Panc1 (cell line): ENCODE data around the gene IGSF9. TPM values are rescaled to one million over a fixed set of nuclear protein-coding genes. Genes with fewer than 3 reads are reported as not detected.

ENCODE experiments used
- ATAC-seq: fragments of 200-7000 bp; cut with Tn5 transposase; 2 replicates; pipeline ENCODE4 v1.9.1; 2020; ENCODE audit warnings: mild to moderate bottlenecking, moderate library complexity
- BruUV-seq: library from RNA; stranded (reverse); fragments of 400-500 nt; replicated peaks from 2 replicates; lab custom pipeline; 2021; lab: Mats Ljungman, UMichigan
- CTCF ChIA-PET: fragments of 300-600 bp; sonication (Branson Sonifier 250); formaldehyde crosslinking; loops from one replicate; lab custom pipeline; 2022; ENCODE audit warnings: antibody characterized with exemption; lab: Charles Lee
- POLR2A ChIA-PET: fragments of 300-600 bp; sonication (Branson Sonifier 250); formaldehyde crosslinking; loops from one replicate; lab custom pipeline; 2022; ENCODE audit warnings: antibody characterized with exemption; lab: Charles Lee
- DNase-seq: peaks from one replicate; pipeline ENCODE4 v3.0.0-alpha.2; 2010; ENCODE audit warnings: low read depth, low spot score
- H3K27ac ChIP-seq: 2 replicates; pipeline ENCODE4 v1.5.1; 2011; ENCODE audit warnings: mild to moderate bottlenecking, low read length, inconsistent platforms
- H3K27me3 ChIP-seq: fragments of 200-500 bp; sonication (Bioruptor generic); 2 replicates; pipeline ENCODE4 v1.6.0; 2014; ENCODE audit warnings: low read length, inconsistent platforms; ENCODE audit not compliant: control insufficient read depth, insufficient read depth
- H3K36me3 ChIP-seq: fragments of 200-500 bp; sonication (Bioruptor generic); 2 replicates; pipeline ENCODE4 v1.5.1; 2014; ENCODE audit warnings: inconsistent platforms, mild to moderate bottlenecking, low read length, moderate library complexity; ENCODE audit not compliant: control insufficient read depth, insufficient read depth
- H3K4me1 ChIP-seq: 2 replicates; pipeline ENCODE4 v1.5.1; 2011; ENCODE audit warnings: inconsistent platforms, mild to moderate bottlenecking, low read length, moderate library complexity; ENCODE audit not compliant: control insufficient read depth, insufficient read depth
- H3K4me3 ChIP-seq, 2 experiments: 2 replicates each; pipeline ENCODE4 v1.5.1; 2011 to 2012; ENCODE audit warnings: low read depth in 2 of 2, low read length in 2 of 2, mild to moderate bottlenecking in 2 of 2, inconsistent platforms in 1 of 2, moderate library complexity in 1 of 2
- H3K9me3 ChIP-seq: fragments of 200-500 bp; sonication (Bioruptor generic); 2 replicates; pipeline ENCODE4 v1.5.1; 2014; ENCODE audit warnings: low read depth, mild to moderate bottlenecking, inconsistent platforms, low read length, moderate library complexity; ENCODE audit not compliant: control insufficient read depth, insufficient read depth
- POLR2AphosphoS5 ChIP-seq: IDR thresholded peaks from 2 replicates; pipeline ENCODE4 v1.6.1; 2012; ENCODE audit warnings: mild to moderate bottlenecking, low read depth, low read length, moderate library complexity
- SIN3A ChIP-seq: IDR thresholded peaks from 2 replicates; pipeline ENCODE4 v1.6.1; 2012; ENCODE audit warnings: low read depth, mild to moderate bottlenecking, low read length, moderate library complexity, borderline replicate concordance; ENCODE audit not compliant: insufficient read depth
- TCF7L2 ChIP-seq: IDR thresholded peaks from 2 replicates; pipeline ENCODE4 v1.6.1; 2011; ENCODE audit warnings: mild to moderate bottlenecking, low read depth, low read length, inconsistent platforms
- in situ Hi-C: cut with HindIII; loops from 2 replicates; pipeline ENCODE4 v1.10.0; 2016; ENCODE audit warnings: low sequenced_read_pairs, low pct_unique_long_range_greater_than_20kb
- intact Hi-C: fragments of 100-400 bp; cut with micrococcal nuclease; formaldehyde crosslinking; loops from one replicate; pipeline ENCODE4 v1.10.0; 2022; ENCODE audit not compliant: unreplicated experiment
- total RNA-seq: library from RNA; stranded (reverse); gene quantifications from one replicate; pipeline ENCODE4 v1.2.1, GENCODE V29; 2021; ENCODE audit not compliant: unreplicated experiment
- TF ChIP-seq, protein P1 (sequence below): fragments of 450-650 bp; IDR thresholded peaks from 2 replicates; pipeline ENCODE4 v1.5.1; 2017; ENCODE audit warnings: mild to moderate bottlenecking
- TF ChIP-seq, protein P2 (sequence below), 2 experiments: IDR thresholded peaks; 2 replicates each; pipeline ENCODE4 v1.6.1; 2011 to 2012; ENCODE audit warnings: low read depth in 2 of 2, control low read depth in 1 of 2, low read length in 1 of 2, mild to moderate bottlenecking in 1 of 2, moderate library complexity in 1 of 2; ENCODE audit not compliant: insufficient read depth in 1 of 2

The IGSF9 gene
- total RNA-seq, 1 experiment from 2014 or later: 0.51 TPM

DNA sequence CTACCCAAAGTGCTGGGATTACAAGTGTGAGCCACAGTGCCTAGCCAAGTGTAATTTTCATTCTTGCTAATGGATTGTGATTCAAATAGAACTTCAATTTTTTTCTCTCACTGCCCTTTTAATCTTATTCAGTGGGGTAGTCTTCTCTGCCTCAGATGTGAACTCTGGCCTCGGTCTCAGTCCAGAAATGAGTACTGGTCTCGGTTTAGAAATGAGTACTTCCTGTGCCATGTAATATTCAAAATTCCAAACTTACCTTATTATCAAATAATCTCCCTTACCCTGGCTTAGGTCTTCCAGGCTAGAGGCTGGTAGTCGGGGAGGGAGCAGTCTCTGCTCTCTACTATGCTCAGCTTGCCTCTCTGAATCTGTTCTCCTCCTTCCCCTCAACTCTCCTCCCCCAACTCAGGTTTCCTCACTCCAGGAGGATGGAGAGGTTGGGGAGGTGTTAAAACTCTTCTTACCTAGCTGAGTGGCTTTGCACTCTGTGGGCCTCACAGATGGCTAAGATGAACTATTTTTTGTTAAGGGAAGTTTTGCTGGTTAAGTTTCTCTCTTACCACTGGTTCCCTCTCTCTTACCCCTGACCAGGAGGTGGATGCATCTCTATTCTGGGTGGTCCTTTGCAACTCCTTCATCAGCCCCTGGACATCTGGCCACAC lies 13.4 kb upstream of the IGSF9 start:
- Histone ChIP-seq H3K36me3 (no peaks in the 10 kb centered on the region), H3K27ac (no peak overlapping the region), H3K27me3 (peaks cover 9% of the 10 kb centered on the region), H3K4me1 (no peaks in the 10 kb centered on the region), H3K9me3 (no peaks in the 10 kb centered on the region), H3K4me3 (no peak overlapping the region)
- in situ Hi-C loops (no loop called here), intact Hi-C loops (no loop called here)
- TF ChIP-seq POLR2AphosphoS5: no peak
- no peak for TF ChIP-seq SIN3A
- TF ChIP-seq TCF7L2: no peak
- TF ChIP-seq, protein P1, sequence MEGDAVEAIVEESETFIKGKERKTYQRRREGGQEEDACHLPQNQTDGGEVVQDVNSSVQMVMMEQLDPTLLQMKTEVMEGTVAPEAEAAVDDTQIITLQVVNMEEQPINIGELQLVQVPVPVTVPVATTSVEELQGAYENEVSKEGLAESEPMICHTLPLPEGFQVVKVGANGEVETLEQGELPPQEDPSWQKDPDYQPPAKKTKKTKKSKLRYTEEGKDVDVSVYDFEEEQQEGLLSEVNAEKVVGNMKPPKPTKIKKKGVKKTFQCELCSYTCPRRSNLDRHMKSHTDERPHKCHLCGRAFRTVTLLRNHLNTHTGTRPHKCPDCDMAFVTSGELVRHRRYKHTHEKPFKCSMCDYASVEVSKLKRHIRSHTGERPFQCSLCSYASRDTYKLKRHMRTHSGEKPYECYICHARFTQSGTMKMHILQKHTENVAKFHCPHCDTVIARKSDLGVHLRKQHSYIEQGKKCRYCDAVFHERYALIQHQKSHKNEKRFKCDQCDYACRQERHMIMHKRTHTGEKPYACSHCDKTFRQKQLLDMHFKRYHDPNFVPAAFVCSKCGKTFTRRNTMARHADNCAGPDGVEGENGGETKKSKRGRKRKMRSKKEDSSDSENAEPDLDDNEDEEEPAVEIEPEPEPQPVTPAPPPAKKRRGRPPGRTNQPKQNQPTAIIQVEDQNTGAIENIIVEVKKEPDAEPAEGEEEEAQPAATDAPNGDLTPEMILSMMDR: no peak
- TF ChIP-seq, protein P2, sequence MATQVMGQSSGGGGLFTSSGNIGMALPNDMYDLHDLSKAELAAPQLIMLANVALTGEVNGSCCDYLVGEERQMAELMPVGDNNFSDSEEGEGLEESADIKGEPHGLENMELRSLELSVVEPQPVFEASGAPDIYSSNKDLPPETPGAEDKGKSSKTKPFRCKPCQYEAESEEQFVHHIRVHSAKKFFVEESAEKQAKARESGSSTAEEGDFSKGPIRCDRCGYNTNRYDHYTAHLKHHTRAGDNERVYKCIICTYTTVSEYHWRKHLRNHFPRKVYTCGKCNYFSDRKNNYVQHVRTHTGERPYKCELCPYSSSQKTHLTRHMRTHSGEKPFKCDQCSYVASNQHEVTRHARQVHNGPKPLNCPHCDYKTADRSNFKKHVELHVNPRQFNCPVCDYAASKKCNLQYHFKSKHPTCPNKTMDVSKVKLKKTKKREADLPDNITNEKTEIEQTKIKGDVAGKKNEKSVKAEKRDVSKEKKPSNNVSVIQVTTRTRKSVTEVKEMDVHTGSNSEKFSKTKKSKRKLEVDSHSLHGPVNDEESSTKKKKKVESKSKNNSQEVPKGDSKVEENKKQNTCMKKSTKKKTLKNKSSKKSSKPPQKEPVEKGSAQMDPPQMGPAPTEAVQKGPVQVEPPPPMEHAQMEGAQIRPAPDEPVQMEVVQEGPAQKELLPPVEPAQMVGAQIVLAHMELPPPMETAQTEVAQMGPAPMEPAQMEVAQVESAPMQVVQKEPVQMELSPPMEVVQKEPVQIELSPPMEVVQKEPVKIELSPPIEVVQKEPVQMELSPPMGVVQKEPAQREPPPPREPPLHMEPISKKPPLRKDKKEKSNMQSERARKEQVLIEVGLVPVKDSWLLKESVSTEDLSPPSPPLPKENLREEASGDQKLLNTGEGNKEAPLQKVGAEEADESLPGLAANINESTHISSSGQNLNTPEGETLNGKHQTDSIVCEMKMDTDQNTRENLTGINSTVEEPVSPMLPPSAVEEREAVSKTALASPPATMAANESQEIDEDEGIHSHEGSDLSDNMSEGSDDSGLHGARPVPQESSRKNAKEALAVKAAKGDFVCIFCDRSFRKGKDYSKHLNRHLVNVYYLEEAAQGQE (IDR thresholded peaks at IDR 0.05; ENCODE audit: insufficient read depth in 1 of 2, low read depth in 2 of 2, low read length in 1 of 2): no peak
- CTCF ChIA-PET: no interaction called here
- no TSS peak for BruUV-seq
- ATAC-seq (no peak), DNase-seq (no peak)
- POLR2A ChIA-PET: no interaction called here

DNA sequence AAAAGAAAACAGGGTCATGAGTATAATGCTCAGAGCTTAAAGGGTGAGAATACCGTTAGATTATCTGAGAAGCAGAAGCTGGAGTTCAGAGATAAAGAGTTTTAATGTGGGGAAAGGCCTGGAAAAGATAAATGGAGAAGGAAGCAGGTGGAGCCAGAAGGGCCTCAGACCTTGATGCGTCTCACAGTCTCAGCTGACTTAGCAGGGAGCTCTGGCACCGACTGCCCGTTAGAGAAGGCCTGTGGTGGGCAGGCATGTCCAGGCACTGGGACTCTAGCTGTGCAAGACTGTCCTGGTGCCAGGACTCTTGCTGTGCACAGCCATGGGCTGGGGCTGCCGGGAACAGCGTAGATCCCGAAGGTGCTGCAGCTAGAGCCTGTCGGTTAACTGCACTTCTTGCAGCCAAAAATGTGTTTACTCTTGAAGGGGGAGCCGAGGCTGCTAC lies 12.4 kb upstream of the IGSF9 start:
- POLR2A ChIA-PET: no interaction called here

More for the DNA sequence above, 12.4 kb upstream of the IGSF9 start:
- Histone ChIP-seq H3K36me3 (no peaks in the 10 kb centered on the region), H3K9me3 (no peaks in the 10 kb centered on the region), H3K27ac (no peak overlapping the region), H3K27me3 (peaks cover 12% of the 10 kb centered on the region), H3K4me3 (no peak overlapping the region), H3K4me1 (no peaks in the 10 kb centered on the region)
- CTCF ChIA-PET: no interaction called here
- BruUV-seq: no TSS peak
- intact Hi-C loops: no loop called here
- TF ChIP-seq, protein P2 (IDR thresholded peaks at IDR 0.05; ENCODE audit: insufficient read depth in 1 of 2, low read depth in 2 of 2, low read length in 1 of 2): no peak
- TF ChIP-seq, protein P1: no peak
- no peak for TF ChIP-seq POLR2AphosphoS5
- TF ChIP-seq SIN3A: no peak
- no peak for TF ChIP-seq TCF7L2
- DNase-seq (no peak), ATAC-seq (peak; percentile 70; the same call in 1 of the 2 replicates)
- in situ Hi-C loops: no loop called here
